Measurements from ENCODE around the gene RHOH. TPM values are rescaled to one million over a fixed set of nuclear protein-coding genes. Genes with fewer than 3 reads are reported as not detected.

RHOH gene
- total RNA-seq, 4 donors from 2014 or later: 0.91 to 3.5 (median 1.5) TPM

DNA sequence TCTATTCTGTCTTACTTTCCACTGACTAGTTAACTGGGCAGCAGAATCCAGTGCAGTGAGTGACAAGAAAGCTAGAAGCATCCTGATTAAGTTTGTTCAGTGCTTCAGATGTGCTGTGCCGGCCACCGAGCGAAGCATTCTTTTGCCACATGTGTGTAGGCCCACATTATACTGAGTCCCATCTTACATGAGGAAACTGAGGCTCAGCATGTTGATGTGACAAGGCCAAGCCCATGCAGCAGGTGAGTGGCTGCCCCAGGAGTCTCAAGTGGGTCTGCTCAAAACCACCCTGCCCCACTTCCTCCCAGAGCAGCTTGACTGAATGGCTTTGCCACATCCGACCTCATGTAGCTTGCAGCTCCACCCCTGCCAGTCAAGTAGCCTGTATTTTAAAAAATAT, 50.5 kb downstream of the RHOH start:
- DNase-seq (ENCODE audit: low spot score in 2 of 2): no peak
- Histone ChIP-seq H3K9me3 (no peaks in the 10 kb centered on the region), H3K27ac (no peak overlapping the region), H3K4me3 (no peak overlapping the region), H3K27me3 (no peaks in the 10 kb centered on the region), H3K4me1 (no peaks in the 10 kb centered on the region), H3K36me3 (no peaks in the 10 kb centered on the region)
- WGBS: 90% methylated on average over 4 of the region's 4 CpGs
- TF ChIP-seq EP300 (IDR thresholded peaks at IDR 0.05): no peak
- TF ChIP-seq, protein P1, sequence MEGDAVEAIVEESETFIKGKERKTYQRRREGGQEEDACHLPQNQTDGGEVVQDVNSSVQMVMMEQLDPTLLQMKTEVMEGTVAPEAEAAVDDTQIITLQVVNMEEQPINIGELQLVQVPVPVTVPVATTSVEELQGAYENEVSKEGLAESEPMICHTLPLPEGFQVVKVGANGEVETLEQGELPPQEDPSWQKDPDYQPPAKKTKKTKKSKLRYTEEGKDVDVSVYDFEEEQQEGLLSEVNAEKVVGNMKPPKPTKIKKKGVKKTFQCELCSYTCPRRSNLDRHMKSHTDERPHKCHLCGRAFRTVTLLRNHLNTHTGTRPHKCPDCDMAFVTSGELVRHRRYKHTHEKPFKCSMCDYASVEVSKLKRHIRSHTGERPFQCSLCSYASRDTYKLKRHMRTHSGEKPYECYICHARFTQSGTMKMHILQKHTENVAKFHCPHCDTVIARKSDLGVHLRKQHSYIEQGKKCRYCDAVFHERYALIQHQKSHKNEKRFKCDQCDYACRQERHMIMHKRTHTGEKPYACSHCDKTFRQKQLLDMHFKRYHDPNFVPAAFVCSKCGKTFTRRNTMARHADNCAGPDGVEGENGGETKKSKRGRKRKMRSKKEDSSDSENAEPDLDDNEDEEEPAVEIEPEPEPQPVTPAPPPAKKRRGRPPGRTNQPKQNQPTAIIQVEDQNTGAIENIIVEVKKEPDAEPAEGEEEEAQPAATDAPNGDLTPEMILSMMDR (IDR thresholded peaks at IDR 0.05): no peak
- no peak for TF ChIP-seq POLR2AphosphoS5 (IDR thresholded peaks at IDR 0.05)
- TF ChIP-seq POLR2A (IDR thresholded peaks at IDR 0.05): no peak

DNA sequence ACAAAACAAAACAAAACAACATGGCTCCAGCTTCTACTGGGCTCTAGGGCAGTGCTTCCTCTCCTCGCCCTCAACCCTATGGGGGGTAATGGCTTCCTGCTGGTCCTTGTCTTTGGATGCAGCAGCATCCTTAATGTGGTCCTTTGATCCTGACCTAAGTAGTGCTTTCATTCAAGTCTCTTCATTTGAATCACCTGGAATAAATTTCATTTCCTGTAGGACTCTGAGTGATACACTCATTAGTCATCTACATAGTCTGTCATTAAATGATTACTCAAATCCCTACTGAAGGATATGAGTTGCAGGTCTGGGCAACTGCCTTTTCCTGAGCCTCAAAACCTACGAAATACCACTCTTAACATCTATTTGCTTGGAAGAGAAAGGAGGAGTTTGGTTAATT, 54.5 kb downstream of the RHOH start:
- Histone ChIP-seq H3K27ac (no peak overlapping the region), H3K4me1 (peaks cover 7% of the 10 kb centered on the region)
- no peak for DNase-seq (ENCODE audit: low spot score in 2 of 2)

DNA sequence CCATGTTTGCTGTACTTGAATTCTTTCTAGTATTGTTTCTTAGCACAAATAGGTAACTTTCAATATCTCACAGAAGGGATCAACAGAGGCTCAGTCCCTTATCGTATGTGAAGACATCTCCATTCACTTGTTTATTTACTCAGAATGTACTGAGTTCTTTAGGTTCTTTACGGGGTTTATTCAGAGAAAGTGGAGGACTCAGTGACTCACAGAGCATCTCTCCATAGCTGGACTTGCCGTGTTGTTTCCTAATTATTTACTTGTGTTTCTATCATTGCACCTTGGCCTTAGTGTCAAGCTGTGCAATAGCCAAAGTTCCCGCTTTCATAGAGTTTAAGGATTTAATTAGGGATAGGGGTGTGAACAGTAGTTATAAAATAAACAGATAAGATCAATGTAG, 57.1 kb downstream of the RHOH start:
- Histone ChIP-seq H3K4me3 (no peak overlapping the region), H3K36me3 (no peaks in the 10 kb centered on the region), H3K27me3 (no peaks in the 10 kb centered on the region), H3K9me3 (no peaks in the 10 kb centered on the region), H3K4me1 (peaks cover 10% of the 10 kb centered on the region), H3K27ac (no peak overlapping the region)
- DNase-seq (ENCODE audit: low spot score in 2 of 2): no peak
- no peak for TF ChIP-seq EP300 (IDR thresholded peaks at IDR 0.05)
- TF ChIP-seq POLR2A (IDR thresholded peaks at IDR 0.05): no peak
- TF ChIP-seq POLR2AphosphoS5 (IDR thresholded peaks at IDR 0.05): no peak
- TF ChIP-seq, protein P1 (IDR thresholded peaks at IDR 0.05): no peak
- 83% methylated on average over 4 of the region's 4 CpGs for WGBS

More for the DNA sequence above, 54.5 kb downstream of the RHOH start:
- WGBS: 61% methylated on average over 2 of the region's 2 CpGs
- TF ChIP-seq, protein P1 (IDR thresholded peaks at IDR 0.05): no peak
- TF ChIP-seq POLR2AphosphoS5 (IDR thresholded peaks at IDR 0.05) (no peak), EP300 (IDR thresholded peaks at IDR 0.05) (no peak)
- Histone ChIP-seq H3K9me3 (no peaks in the 10 kb centered on the region), H3K27me3 (no peaks in the 10 kb centered on the region), H3K36me3 (no peaks in the 10 kb centered on the region), H3K4me3 (no peak overlapping the region)

DNA sequence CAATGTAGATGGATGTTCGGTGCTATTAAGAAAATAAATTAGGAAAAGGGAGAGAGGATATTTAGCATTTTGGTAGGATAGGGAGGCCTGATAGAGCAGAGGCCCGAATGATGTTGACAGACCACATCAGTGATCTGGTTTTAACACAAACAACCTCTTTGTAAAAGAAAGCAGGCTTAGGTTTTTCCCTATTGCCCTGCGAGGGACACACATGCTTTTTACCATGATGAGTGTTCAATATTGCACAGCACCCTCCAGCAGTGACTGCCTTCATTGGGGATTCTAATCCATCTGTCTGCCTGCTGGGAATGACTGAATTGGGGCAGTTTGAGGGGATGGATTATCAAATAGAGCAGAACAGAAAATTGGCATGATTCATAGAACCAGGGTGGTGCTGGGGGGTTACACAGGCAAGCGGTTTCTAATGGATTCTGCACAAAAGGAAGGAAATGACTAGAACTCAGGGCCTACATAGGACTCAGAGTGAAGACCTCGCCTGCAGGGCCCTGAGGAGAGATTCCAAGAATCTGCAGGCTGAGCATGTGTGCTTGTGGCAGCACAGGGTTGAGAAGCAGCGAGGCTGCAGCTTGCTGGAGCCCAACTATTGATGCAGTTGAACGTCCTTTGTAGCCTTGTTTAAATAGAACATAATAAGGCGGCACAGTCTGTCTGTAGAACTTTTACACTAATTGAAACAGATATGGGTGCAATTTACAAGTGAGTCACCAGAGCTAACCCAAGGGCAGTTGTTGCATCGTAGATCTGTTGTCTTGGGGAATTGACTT, 58.0 kb downstream of the RHOH start:
- H3K36me3 ChIP-seq: no peaks in the 10 kb centered on the region
- H3K27me3 ChIP-seq: no peaks in the 10 kb centered on the region
- TF ChIP-seq EP300 (IDR thresholded peaks at IDR 0.05) (no peak), POLR2AphosphoS5 (IDR thresholded peaks at IDR 0.05) (no peak)
- H3K9me3 ChIP-seq: no peaks in the 10 kb centered on the region
- 66% methylated on average over 9 of the region's 9 CpGs for WGBS
- no peak for DNase-seq (ENCODE audit: low spot score in 2 of 2)
- H3K4me1 ChIP-seq: peaks cover 10% of the 10 kb centered on the region
- no peak overlapping the region for H3K27ac ChIP-seq
- H3K4me3 ChIP-seq: no peak overlapping the region

DNA sequence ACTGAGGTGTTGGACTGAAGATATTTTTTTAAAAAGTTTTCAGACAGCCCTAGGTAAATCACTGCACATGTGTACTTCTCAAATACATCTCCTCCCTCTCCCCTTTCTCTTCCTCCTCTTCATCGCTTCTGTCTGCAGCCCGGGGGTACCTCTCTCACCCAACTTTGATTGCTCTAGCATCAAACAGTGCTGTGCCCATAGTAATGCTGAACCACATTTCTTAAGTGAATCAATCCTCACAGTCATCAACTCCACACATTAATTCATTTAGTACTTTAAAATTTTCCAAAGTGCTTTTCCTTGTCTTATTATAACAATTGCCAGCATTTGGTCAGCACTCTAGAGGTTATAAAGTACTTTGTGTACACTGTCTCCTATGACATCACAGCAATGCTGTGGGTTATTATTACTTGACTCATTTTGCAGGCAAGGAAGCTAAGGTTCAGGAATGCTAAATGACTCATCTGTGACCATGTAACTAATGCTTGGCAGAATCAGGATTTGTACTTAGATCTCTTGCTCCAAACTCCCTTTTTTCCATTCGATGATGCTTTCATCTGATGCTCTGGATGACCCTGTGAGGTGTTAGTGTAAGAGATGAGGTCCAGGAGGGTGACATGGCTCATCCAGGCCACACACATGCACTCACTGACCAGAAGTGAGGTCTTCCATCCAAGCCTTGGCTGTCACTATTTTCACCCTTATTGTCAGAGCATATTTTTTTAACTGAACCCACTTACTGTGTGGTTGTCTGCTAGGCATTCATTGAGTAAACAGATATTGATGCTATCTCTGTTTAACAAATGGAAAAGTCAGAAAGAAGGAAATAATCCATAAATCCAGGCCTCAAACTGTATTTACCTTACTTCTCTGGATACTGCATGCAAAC, 58.8 kb downstream of the RHOH start:
- H3K27ac ChIP-seq: no peak overlapping the region
- H3K4me3 ChIP-seq: no peak overlapping the region

More for the DNA sequence above, 58.8 kb downstream of the RHOH start:
- H3K36me3 ChIP-seq: no peaks in the 10 kb centered on the region
- no peak for TF ChIP-seq EP300 (IDR thresholded peaks at IDR 0.05)
- TF ChIP-seq POLR2AphosphoS5 (IDR thresholded peaks at IDR 0.05): no peak
- TF ChIP-seq, protein P1 (IDR thresholded peaks at IDR 0.05): no peak
- no peak for TF ChIP-seq POLR2A (IDR thresholded peaks at IDR 0.05)
- DNase-seq (ENCODE audit: low spot score in 2 of 2): no peak
- no peaks in the 10 kb centered on the region for H3K9me3 ChIP-seq
- H3K27me3 ChIP-seq: no peaks in the 10 kb centered on the region
- peaks cover 10% of the 10 kb centered on the region for H3K4me1 ChIP-seq
- 69% methylated on average over 3 of the region's 3 CpGs for whole genome bisulfite sequencing

Data from suprapubic skin (tissue), 4 donors.